ENCODE measurements around the gene PLCL2.

Gene PLCL2

GRCh38 chr3:17023006-17023664, 138.4 kb downstream of the PLCL2 start:
- TF ChIP-seq, protein P1, sequence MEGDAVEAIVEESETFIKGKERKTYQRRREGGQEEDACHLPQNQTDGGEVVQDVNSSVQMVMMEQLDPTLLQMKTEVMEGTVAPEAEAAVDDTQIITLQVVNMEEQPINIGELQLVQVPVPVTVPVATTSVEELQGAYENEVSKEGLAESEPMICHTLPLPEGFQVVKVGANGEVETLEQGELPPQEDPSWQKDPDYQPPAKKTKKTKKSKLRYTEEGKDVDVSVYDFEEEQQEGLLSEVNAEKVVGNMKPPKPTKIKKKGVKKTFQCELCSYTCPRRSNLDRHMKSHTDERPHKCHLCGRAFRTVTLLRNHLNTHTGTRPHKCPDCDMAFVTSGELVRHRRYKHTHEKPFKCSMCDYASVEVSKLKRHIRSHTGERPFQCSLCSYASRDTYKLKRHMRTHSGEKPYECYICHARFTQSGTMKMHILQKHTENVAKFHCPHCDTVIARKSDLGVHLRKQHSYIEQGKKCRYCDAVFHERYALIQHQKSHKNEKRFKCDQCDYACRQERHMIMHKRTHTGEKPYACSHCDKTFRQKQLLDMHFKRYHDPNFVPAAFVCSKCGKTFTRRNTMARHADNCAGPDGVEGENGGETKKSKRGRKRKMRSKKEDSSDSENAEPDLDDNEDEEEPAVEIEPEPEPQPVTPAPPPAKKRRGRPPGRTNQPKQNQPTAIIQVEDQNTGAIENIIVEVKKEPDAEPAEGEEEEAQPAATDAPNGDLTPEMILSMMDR (conservative IDR thresholded peaks at IDR 0.05; ENCODE audit: low read depth): no peak
- DNase-seq (ENCODE audit: low spot score): no peak
- POLR2A ChIA-PET (ENCODE audit: low non-redundant PET): no interaction called here
- H3K27ac ChIP-seq: no peak overlapping the region
- CTCF ChIA-PET: no interaction called here

GRCh38 chr3:17025594-17026139, 140.9 kb downstream of the PLCL2 start:
- H3K27ac ChIP-seq: no peak overlapping the region
- ChIA-PET CTCF (no interaction called here), POLR2A (ENCODE audit: low non-redundant PET) (no interaction called here)
- TF ChIP-seq, protein P1 (conservative IDR thresholded peaks at IDR 0.05; ENCODE audit: low read depth): no peak
- no peak for DNase-seq (ENCODE audit: low spot score)

GRCh38 chr3:17027318-17027717, 142.6 kb downstream of the PLCL2 start:
- TF ChIP-seq, protein P1 (conservative IDR thresholded peaks at IDR 0.05; ENCODE audit: low read depth): no peak
- DNase-seq (ENCODE audit: low spot score): no peak
- CTCF ChIA-PET: no interaction called here
- no peak overlapping the region for H3K27ac ChIP-seq
- POLR2A ChIA-PET (ENCODE audit: low non-redundant PET): no interaction called here

DNA sequence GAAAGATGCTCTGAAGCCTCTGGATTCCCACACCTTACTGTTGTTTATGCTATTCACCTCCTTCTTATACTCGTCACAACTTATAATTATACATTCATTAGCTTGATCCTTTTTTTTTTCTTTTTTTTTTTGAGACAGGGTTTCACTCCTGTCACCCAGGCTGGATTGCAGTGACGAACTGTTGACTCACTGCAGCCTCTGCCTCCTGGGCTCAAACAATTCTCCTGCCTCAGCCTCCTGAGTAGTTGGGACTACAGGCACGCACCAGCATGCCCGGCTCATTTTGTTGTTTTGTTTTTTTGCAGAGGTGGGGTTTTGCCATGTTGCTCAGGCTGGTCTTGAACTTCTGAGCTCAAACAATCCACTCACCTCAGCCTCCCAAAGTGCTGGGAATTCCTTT, 143.6 kb downstream of the PLCL2 start:
- POLR2A ChIA-PET (ENCODE audit: low non-redundant PET): no interaction called here
- TF ChIP-seq, protein P1 (conservative IDR thresholded peaks at IDR 0.05; ENCODE audit: low read depth): no peak
- H3K27ac ChIP-seq: no peak overlapping the region
- no peak for DNase-seq (ENCODE audit: low spot score)
- CTCF ChIA-PET: no interaction called here

DNA sequence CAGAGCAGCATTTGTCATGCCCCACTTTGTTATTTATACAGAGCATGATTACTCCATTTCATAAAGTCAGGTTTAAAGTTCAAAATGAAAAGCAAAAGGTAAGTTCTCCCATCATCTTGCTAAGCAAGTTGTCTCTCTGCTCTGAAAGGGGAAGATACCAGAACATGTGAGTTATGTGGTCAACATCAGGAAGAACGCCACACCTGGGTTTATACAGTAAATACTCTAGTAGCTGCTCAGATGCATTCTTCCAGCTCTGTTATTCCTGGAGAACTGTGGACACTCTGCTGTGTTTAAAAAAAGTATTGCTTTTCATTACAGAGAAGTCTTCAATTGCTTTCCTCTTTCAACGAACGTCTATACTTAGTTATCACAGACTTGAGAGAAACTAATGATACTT, 145.7 kb downstream of the PLCL2 start:
- no peak overlapping the region for H3K27ac ChIP-seq
- POLR2A ChIA-PET (ENCODE audit: low non-redundant PET): no interaction called here
- CTCF ChIA-PET: no interaction called here
- DNase-seq (ENCODE audit: low spot score): no peak
- TF ChIP-seq, protein P1 (conservative IDR thresholded peaks at IDR 0.05; ENCODE audit: low read depth): no peak

DNA sequence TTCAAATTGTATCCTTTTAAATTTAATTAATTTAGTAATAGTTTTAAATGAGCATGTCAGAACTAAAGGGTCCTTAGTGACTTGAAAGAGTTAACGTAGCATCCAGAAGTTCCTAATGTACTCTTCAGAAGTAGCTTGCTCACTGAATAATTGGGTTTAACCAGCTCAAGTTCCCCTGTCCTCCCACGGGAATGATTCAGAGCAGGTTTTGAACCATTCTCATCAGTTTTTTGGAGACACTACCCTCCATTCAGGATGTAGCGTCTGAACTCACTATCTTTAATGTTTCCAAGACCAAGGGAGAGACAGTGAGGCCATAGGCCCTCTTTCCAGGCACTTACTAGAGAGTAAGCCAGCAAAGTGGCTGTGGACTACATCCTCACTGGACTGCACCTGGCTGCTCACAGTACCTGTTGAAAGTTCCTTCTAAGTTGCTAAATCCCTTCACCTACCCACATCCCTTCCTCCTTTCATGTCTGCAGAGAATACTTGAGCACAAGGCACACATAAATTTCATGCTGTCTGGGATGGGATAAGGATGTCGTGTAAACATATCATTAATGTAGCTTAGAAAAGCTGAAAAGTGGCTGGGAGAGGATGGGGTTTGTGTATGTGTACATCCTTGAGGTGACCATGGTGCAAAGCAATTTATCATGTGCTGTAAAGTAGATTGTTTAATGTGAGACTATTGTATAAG, 146.3 kb downstream of the PLCL2 start:
- DNase-seq (ENCODE audit: low spot score): no peak
- ChIA-PET CTCF (no interaction called here), POLR2A (ENCODE audit: low non-redundant PET) (no interaction called here)
- H3K27ac ChIP-seq: no peak overlapping the region
- TF ChIP-seq, protein P1 (conservative IDR thresholded peaks at IDR 0.05; ENCODE audit: low read depth): no peak

All from RWPE1 (cell line).